ENCODE data around the gene GRAMD2B. TPM values are rescaled to one million over a fixed set of nuclear protein-coding genes. Genes with fewer than 3 reads are reported as not detected.
"Not testable (repeated sequence)": the region's sequence is repeated elsewhere in the genome, so short reads cannot be mapped to it uniquely, and the experiment has no call there.

Gene GRAMD2B, protein sequence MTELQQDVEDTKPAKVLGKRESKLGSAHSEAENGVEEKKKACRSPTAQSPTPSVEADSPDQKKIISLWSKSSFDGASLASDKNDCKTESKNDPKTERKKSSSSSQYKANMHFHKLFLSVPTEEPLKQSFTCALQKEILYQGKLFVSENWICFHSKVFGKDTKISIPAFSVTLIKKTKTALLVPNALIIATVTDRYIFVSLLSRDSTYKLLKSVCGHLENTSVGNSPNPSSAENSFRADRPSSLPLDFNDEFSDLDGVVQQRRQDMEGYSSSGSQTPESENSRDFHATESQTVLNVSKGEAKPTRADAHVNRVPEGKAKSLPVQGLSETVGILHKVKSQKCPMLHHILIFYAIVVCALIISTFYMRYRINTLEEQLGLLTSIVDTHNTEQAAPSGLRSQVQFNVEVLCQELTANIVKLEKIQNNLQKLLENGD
- total RNA-seq = 10 to 100 TPM; 34.9 to 35.8 TPM

DNA sequence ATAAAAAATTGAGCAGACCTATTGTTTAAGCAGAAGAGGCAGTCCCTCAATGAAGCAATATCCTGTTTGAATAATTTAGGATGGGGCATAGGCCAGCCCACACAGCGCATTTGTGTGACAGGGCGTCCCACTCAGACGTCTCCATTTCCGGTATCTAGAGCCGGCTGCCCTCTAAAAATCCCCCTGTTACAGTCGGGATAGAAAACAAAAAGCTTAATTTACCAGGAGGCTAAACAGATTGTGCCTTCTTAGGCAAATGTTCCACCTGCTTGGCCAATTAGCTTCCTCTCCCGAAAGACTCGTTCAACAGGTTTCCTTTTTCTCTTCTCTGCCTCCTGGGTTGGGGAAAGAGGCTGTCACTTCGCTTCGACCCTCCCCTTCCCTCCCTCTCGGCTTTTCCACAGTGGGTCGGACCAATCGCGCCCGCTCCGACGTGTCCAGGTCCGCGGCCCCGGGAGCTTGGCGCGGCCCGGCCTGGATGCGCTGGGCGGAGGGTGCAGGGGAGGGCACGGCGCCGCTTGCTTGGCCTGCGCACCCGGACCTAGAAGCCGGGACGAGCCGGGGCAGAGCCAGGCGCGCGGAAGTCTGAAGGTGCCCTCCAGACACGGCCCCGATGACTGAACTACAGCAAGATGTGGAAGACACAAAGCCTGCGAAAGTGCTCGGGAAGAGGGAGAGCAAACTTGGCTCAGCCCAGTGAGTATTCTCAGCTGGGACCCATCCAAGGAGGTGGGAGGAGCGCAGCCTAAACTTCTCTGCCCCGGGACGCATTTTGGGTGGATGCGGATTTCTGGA is at the start of gene GRAMD2B:
Gene GRAMD2B (plus strand): TSS at position 416 of the 795 bp plus-strand sequence. CDS start 198 bp downstream, at position 614.
- H3K4me3 ChIP-seq = peak within 1 kb of the TSS; percentile 4 to 29
- H3K9me3 ChIP-seq = no peaks in the 10 kb centered on the region
- H3K36me3 ChIP-seq (replicated peaks in 1 of 2; ENCODE audit: insufficient read depth in 1 of 2, low read depth in 2 of 2) = no peaks in the 10 kb centered on the region
- DNase-seq (peak; percentile 83 to 92 (median 86)), ATAC-seq (peak; percentile 98)
- 0 to 1% methylated on average over 11 to 44 of the region's 44 CpGs for WGBS, 2 donors
- TF ChIP-seq, protein P1, sequence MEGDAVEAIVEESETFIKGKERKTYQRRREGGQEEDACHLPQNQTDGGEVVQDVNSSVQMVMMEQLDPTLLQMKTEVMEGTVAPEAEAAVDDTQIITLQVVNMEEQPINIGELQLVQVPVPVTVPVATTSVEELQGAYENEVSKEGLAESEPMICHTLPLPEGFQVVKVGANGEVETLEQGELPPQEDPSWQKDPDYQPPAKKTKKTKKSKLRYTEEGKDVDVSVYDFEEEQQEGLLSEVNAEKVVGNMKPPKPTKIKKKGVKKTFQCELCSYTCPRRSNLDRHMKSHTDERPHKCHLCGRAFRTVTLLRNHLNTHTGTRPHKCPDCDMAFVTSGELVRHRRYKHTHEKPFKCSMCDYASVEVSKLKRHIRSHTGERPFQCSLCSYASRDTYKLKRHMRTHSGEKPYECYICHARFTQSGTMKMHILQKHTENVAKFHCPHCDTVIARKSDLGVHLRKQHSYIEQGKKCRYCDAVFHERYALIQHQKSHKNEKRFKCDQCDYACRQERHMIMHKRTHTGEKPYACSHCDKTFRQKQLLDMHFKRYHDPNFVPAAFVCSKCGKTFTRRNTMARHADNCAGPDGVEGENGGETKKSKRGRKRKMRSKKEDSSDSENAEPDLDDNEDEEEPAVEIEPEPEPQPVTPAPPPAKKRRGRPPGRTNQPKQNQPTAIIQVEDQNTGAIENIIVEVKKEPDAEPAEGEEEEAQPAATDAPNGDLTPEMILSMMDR (IDR thresholded peaks at IDR 0.05) = peak in 1 of 7 experiments; percentile 5
- TF ChIP-seq POLR2A (IDR thresholded peaks at IDR 0.05) = peak; percentile 29 to 85 (median 77)
- intact Hi-C loops (cut with DNase I) = no loop called here
- H3K27me3 ChIP-seq = no peaks in the 10 kb centered on the region
- H3K27ac ChIP-seq = peak within 1 kb of the TSS; percentile 69 to 88 (median 82)
- H3K4me1 ChIP-seq = peaks cover 18% of the 10 kb centered on the region

DNA sequence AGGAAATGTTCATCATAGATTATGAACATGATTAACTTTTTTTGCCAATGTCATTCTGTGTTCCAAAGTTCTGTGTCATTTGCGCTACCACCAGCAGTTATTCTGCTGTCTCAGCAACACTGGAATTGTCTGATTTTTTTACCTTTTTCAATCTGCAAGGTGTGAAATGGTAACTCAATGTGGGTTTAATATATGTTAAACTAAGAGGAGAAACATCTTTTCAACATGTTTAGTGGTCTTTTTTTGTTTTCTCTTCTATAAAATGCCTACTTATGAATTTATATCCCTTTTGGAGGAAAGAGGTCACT is 49.1 kb upstream of the GRAMD2B start:
- DNase-seq = no peak
- Histone ChIP-seq H3K27me3 (no peaks in the 10 kb centered on the region), H3K4me3 (no peak overlapping the region), H3K9me3 (no peaks in the 10 kb centered on the region), H3K36me3 (replicated peaks in 1 of 2; ENCODE audit: insufficient read depth in 1 of 2, low read depth in 2 of 2) (no peaks in the 10 kb centered on the region), H3K4me1 (peaks cover 55% of the 10 kb centered on the region), H3K27ac (no peak overlapping the region)
- ATAC-seq = no peak
- TF ChIP-seq, protein P1 (IDR thresholded peaks at IDR 0.05) = no peak
- TF ChIP-seq POLR2A (IDR thresholded peaks at IDR 0.05) = no peak
- intact Hi-C loops (cut with DNase I) = no loop called here
- 66 to 70% methylated on average over 1 of the region's 1 CpG for WGBS, 2 donors

DNA sequence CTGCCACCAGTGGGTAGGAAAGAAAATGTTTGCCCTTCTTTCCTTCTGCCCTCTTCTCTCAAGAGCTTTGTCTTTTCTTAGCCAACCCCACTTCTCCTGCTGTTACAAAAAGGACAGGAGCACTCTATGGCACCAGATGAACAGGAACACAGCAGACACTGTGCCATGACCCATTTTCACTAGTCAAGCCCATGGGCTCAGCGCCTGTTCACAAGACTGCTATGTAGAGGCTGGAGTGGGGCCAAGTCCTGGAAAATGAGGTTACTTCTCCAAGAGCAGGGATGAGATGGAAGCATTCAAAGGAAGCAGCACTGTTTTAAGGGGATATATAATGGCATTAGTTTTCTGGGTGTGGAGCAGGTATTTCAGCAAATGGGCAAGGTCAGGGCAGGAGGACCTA is 46.8 kb upstream of the GRAMD2B start:
- TF ChIP-seq, protein P1 (IDR thresholded peaks at IDR 0.05) = no peak
- TF ChIP-seq POLR2A (IDR thresholded peaks at IDR 0.05) = no peak
- intact Hi-C loops (cut with DNase I) = no loop called here
- Histone ChIP-seq H3K27ac (no peak overlapping the region), H3K27me3 (no peaks in the 10 kb centered on the region), H3K4me1 (peaks cover 36% of the 10 kb centered on the region), H3K36me3 (replicated peaks in 1 of 2; ENCODE audit: insufficient read depth in 1 of 2, low read depth in 2 of 2) (no peaks in the 10 kb centered on the region), H3K9me3 (no peaks in the 10 kb centered on the region), H3K4me3 (no peak overlapping the region)
- peak in 2 of 4 donors; percentile 38 to 41 for DNase-seq
- no peak for ATAC-seq
- WGBS, 2 donors = 67 to 92% methylated on average over 1 of the region's 1 CpG

DNA sequence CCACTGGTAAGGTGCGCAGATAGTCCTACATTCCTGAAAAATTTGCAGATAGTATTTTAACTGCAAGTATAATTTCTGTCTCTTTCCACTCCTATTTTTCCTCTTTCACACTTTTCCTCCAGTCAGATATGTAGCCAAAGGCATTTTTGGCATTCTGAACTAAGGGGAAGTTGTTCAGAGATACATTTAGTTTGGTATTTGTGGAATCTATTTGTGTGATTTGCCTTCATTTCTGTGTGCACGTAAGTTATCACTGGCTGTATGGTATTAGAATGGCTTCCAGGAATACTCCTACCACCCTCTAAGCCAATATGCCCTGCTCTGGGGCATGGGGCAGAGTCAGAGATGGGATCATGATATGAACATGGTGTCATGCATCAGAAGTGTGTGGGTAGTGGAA is 45.8 kb upstream of the GRAMD2B start:
- Histone ChIP-seq H3K36me3 (replicated peaks in 1 of 2; ENCODE audit: insufficient read depth in 1 of 2, low read depth in 2 of 2) (no peaks in the 10 kb centered on the region), H3K4me3 (no peak overlapping the region), H3K9me3 (no peaks in the 10 kb centered on the region), H3K27ac (no peak overlapping the region), H3K4me1 (peaks cover 36% of the 10 kb centered on the region), H3K27me3 (no peaks in the 10 kb centered on the region)
- intact Hi-C loops (cut with DNase I) = no loop called here
- DNase-seq = no peak
- ATAC-seq = no peak
- TF ChIP-seq POLR2A (IDR thresholded peaks at IDR 0.05) = no peak
- TF ChIP-seq, protein P1 (IDR thresholded peaks at IDR 0.05) = no peak
- WGBS, 2 donors = 59 to 76% methylated on average over 2 of the region's 2 CpGs

DNA sequence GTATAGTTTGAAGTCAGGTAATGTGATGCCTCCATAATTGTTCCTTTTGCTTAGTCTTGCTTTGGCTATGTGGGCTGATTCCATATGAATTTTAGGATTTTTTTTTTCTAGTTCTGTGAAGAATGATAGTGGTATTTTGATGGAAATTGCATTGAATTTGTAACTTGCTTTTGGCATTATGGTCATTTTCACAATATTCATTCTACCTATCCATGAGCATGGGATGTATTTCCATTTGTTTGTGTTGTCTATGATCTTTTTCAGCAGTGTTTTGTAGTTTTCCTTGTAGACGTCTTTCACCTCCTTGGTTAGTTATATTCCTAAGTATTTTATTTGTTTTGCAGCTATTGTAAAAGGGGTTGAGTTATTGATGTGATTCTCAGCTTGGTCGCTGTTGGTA is 42.9 kb upstream of the GRAMD2B start:
- intact Hi-C loops (cut with DNase I); H3K27ac ChIP-seq; H3K4me3 ChIP-seq; DNase-seq; H3K9me3 ChIP-seq; ATAC-seq; H3K27me3 ChIP-seq; H3K36me3 ChIP-seq (replicated peaks in 1 of 2; ENCODE audit: insufficient read depth in 1 of 2, low read depth in 2 of 2): not testable (repeated sequence)
- 86 to 92% methylated on average over 2 of the region's 2 CpGs for WGBS, 2 donors
- H3K4me1 ChIP-seq = peaks cover 22% of the 10 kb centered on the region

Measured in body of pancreas (tissue), 4 donors.